ENCODE results near the gene PDLIM1. TPM values are rescaled to one million over a fixed set of nuclear protein-coding genes. Genes with fewer than 3 reads are reported as not detected.

PDLIM1 gene
- total RNA-seq, 4 donors from 2014 or later, result 40.7 to 86.8 (median 83.4) TPM

GRCh38 chr10:95246582-95247051 lies 44.2 kb downstream of the PDLIM1 start:
- Histone ChIP-seq H3K36me3 (peaks cover 0 to 84% (median 17%) of the 10 kb centered on the region in 4 donors), H3K27ac (replicated peaks in 1 of 4) (peak overlapping the region; percentile 12 to 56 (median 43)), H3K4me3 (no peak overlapping the region), H3K9me3 (no peaks in the 10 kb centered on the region), H3K27me3 (no peaks in the 10 kb centered on the region), H3K4me1 (peaks cover 19 to 37% (median 23%) of the 10 kb centered on the region in 4 donors)
- DNase-seq (ENCODE audit: extremely low spot score), result peak; percentile 94
- intact Hi-C loops (cut with DNase I), result loop anchor here (2.0 to 5.0 kb wide), 2 partner anchors 41 to 116 kb away; no protein-coding TSS in a partner anchor
- TF ChIP-seq POLR2AphosphoS5 (IDR thresholded peaks at IDR 0.05) (peak; percentile 26 to 27), CTCF (IDR thresholded peaks at IDR 0.05) (peak; percentile 71 to 83 (median 80)), POLR2A (IDR thresholded peaks at IDR 0.05; ENCODE audit: low read depth) (no peak), EP300 (IDR thresholded peaks at IDR 0.05) (no peak)
- 0% methylated on average over 1 of the region's 1 CpG for WGBS

- intact Hi-C loops (cut with DNase I), result loop anchor here (2.0 to 5.0 kb wide), 2 partner anchors 42 to 117 kb away; no protein-coding TSS in a partner anchor
- 87% methylated on average over 6 of the region's 6 CpGs for WGBS
Observed at GRCh38 chr10:95245425-95246055, 45.3 kb downstream of the PDLIM1 start.

GRCh38 chr10:95244152-95244551 lies 46.7 kb downstream of the PDLIM1 start:
- WGBS, result 94% methylated on average over 2 of the region's 2 CpGs
- Histone ChIP-seq H3K4me1 (peaks cover 19 to 26% (median 20%) of the 10 kb centered on the region in 4 donors), H3K4me3 (no peak overlapping the region), H3K27ac (replicated peaks in 1 of 4) (no peak overlapping the region), H3K36me3 (peaks cover 0 to 97% (median 28%) of the 10 kb centered on the region in 4 donors), H3K9me3 (no peaks in the 10 kb centered on the region), H3K27me3 (no peaks in the 10 kb centered on the region)
- intact Hi-C loops (cut with DNase I), result loop anchor here (5.0 kb wide), 1 partner anchor 62 kb away; no protein-coding TSS in a partner anchor
- DNase-seq (ENCODE audit: extremely low spot score), result no peak
- TF ChIP-seq CTCF (IDR thresholded peaks at IDR 0.05) (no peak), EP300 (IDR thresholded peaks at IDR 0.05) (no peak), POLR2AphosphoS5 (IDR thresholded peaks at IDR 0.05) (no peak), POLR2A (IDR thresholded peaks at IDR 0.05; ENCODE audit: low read depth) (no peak)

More at GRCh38 chr10:95245425-95246055, 45.3 kb downstream of the PDLIM1 start:
- Histone ChIP-seq H3K9me3 (no peaks in the 10 kb centered on the region), H3K36me3 (peaks cover 0 to 86% (median 22%) of the 10 kb centered on the region in 4 donors), H3K4me1 (peaks cover 19 to 33% (median 23%) of the 10 kb centered on the region in 4 donors), H3K4me3 (no peak overlapping the region), H3K27ac (replicated peaks in 1 of 4) (no peak overlapping the region), H3K27me3 (no peaks in the 10 kb centered on the region)
- peak; percentile 72 for DNase-seq (ENCODE audit: extremely low spot score)
- no peak for TF ChIP-seq POLR2AphosphoS5 (IDR thresholded peaks at IDR 0.05)
- TF ChIP-seq CTCF (IDR thresholded peaks at IDR 0.05), result no peak
- TF ChIP-seq POLR2A (IDR thresholded peaks at IDR 0.05; ENCODE audit: low read depth), result no peak
- TF ChIP-seq EP300 (IDR thresholded peaks at IDR 0.05), result no peak

- WGBS, result 72% methylated on average over 3 of the region's 3 CpGs
- H3K27me3 ChIP-seq, result no peaks in the 10 kb centered on the region
- no peak overlapping the region for H3K27ac ChIP-seq (replicated peaks in 1 of 4)
- peak; percentile 7 for DNase-seq (ENCODE audit: extremely low spot score)
- H3K36me3 ChIP-seq, result peaks cover 0 to 97% (median 30%) of the 10 kb centered on the region in 4 donors
- no peak overlapping the region for H3K4me3 ChIP-seq
- intact Hi-C loops (cut with DNase I), result loop anchor here (5.0 kb wide), 1 partner anchor 61 kb away; no protein-coding TSS in a partner anchor
- no peaks in the 10 kb centered on the region for H3K9me3 ChIP-seq
- no peak for TF ChIP-seq POLR2AphosphoS5 (IDR thresholded peaks at IDR 0.05)
- no peak for TF ChIP-seq CTCF (IDR thresholded peaks at IDR 0.05)
- TF ChIP-seq POLR2A (IDR thresholded peaks at IDR 0.05; ENCODE audit: low read depth), result no peak
- TF ChIP-seq EP300 (IDR thresholded peaks at IDR 0.05), result no peak
- peaks cover 16 to 19% (median 18%) of the 10 kb centered on the region in 4 donors for H3K4me1 ChIP-seq
Observed at GRCh38 chr10:95243318-95243617, 47.5 kb downstream of the PDLIM1 start.

Data from esophagus muscularis mucosa (tissue), 4 donors.